Stimulated activated CD8-positive, alpha-beta memory T cell treated with anti-CD3 and anti-CD28 coated beads, Interleukin-4, amount 100 ng/mL, for 1 hour (primary cell): ENCODE results near the gene KIF16B.
"Not testable (repeated sequence)": the region's sequence is repeated elsewhere in the genome, so short reads cannot be mapped to it uniquely, and the experiment has no call there.

ENCODE experiments used
- DNase-seq, 2 donors: peaks; one replicate each; pipeline ENCODE4 v3.0.0-alpha.2; 2020; ENCODE audit warnings: low read depth in 2 of 2, low spot score in 1 of 2

KIF16B gene

GRCh38 chr20:16590041-16590633, 16.9 kb upstream of the KIF16B start:
- DNase-seq = no peak

GRCh38 chr20:16589623-16590022, 16.4 kb upstream of the KIF16B start:
- no peak for DNase-seq

GRCh38 chr20:16588241-16588640, 15.0 kb upstream of the KIF16B start:
- no peak for DNase-seq

GRCh38 chr20:16587066-16587465, 13.8 kb upstream of the KIF16B start:
- DNase-seq = no peak

- no peak for DNase-seq
These were observed 10.2 kb upstream of the KIF16B start for GRCh38 chr20:16583474-16583873.

- DNase-seq = no peak
These were observed 8.0 kb upstream of the KIF16B start for GRCh38 chr20:16581241-16581640.

GRCh38 chr20:16580620-16581019, 7.4 kb upstream of the KIF16B start:
- no peak for DNase-seq

- no peak for DNase-seq
These were observed 6.9 kb upstream of the KIF16B start for GRCh38 chr20:16580147-16580546.

- DNase-seq = no peak
These were observed 3.0 kb upstream of the KIF16B start for GRCh38 chr20:16576219-16576618.

GRCh38 chr20:16575390-16576140, 2.3 kb upstream of the KIF16B start:
- no peak for DNase-seq

GRCh38 chr20:16574656-16575355, 1.6 kb upstream of the KIF16B start:
- peak; percentile 27 to 55 for DNase-seq

GRCh38 chr20:16571333-16571732, 1.9 kb downstream of the KIF16B start:
- DNase-seq = no peak

- DNase-seq = no peak
These were observed 3.7 kb downstream of the KIF16B start for GRCh38 chr20:16569246-16570153.

GRCh38 chr20:16566080-16566479, 7.2 kb downstream of the KIF16B start:
- DNase-seq = no peak

GRCh38 chr20:16564079-16564478, 9.2 kb downstream of the KIF16B start:
- not testable (repeated sequence) for DNase-seq

GRCh38 chr20:16563066-16563806, 10.0 kb downstream of the KIF16B start:
- DNase-seq = no peak

- no peak for DNase-seq
These were observed 11.0 kb downstream of the KIF16B start for GRCh38 chr20:16562259-16562658.

- DNase-seq = no peak
These were observed 12.6 kb downstream of the KIF16B start for GRCh38 chr20:16560661-16561060.

- DNase-seq = no peak
These were observed 13.0 kb downstream of the KIF16B start for GRCh38 chr20:16560216-16560615.

- DNase-seq = no peak
These were observed 16.9 kb downstream of the KIF16B start for GRCh38 chr20:16556301-16556700.

- no peak for DNase-seq
These were observed 17.5 kb downstream of the KIF16B start for GRCh38 chr20:16555754-16556153.
